ENCODE measurements around the gene LINC01488.

The LINC01488 gene

DNA sequence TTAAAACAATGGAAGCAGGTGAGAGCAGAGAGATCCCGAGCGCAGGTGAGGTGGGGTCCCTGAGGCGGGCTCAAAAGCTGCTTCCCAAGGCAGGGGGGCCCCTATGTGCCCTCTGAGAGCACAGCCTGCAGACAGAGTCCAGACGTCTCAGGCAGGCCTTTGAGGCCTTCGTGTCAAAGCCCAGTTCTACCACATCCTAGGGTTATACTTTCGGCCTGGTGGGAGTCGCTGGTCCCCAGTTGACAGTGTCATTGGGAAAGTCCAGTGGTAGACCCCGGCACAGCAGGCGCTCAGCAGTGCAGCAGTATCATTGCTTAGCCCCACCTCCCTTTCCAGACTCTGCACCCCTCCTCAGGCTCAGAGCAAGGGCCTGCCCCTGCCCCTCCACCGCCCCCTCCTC lies 9.1 kb downstream of the LINC01488 start:
- Histone ChIP-seq H3K4me3 (ENCODE audit: low read depth, low read length) (no peak overlapping the region), H3K9me3 (ENCODE audit: control insufficient read depth, insufficient read depth, low read depth, low read length) (no peaks in the 10 kb centered on the region), H3K36me3 (ENCODE audit: control insufficient read depth in 2 of 2, insufficient read depth in 1 of 2, low read length in 2 of 2) (no peaks in the 10 kb centered on the region), H3K27ac (ENCODE audit: extremely low read depth, low read depth, low read length) (no peak overlapping the region), H3K4me1 (ENCODE audit: control insufficient read depth, insufficient read depth, low read length) (no peaks in the 10 kb centered on the region)
- POLR2A ChIA-PET = no interaction called here
- CTCF ChIA-PET = no interaction called here
- TF ChIP-seq ZNF138 (tag by site-specific recombination; IDR thresholded peaks at IDR 0.05; ENCODE audit: borderline replicate concordance) (no peak), ZNF488 (tag by site-specific recombination; IDR thresholded peaks at IDR 0.05) (no peak), ZBTB8A (tag by site-specific recombination; IDR thresholded peaks at IDR 0.05) (no peak), ZNF404 (tag by site-specific recombination; IDR thresholded peaks at IDR 0.05) (no peak), ZNF426 (tag by site-specific recombination; IDR thresholded peaks at IDR 0.05) (no peak), ZNF24 (tag by site-specific recombination; IDR thresholded peaks at IDR 0.05) (no peak), ZNF701 (tag by site-specific recombination; IDR thresholded peaks at IDR 0.05) (no peak), ZNF341 (tag by site-specific recombination; IDR thresholded peaks at IDR 0.05; ENCODE audit: low read depth) (no peak), ZNF629 (tag by site-specific recombination; IDR thresholded peaks at IDR 0.05) (no peak), ZNF747 (tag by site-specific recombination; IDR thresholded peaks at IDR 0.05) (no peak), RBAK (tag by site-specific recombination; IDR thresholded peaks at IDR 0.05) (no peak), FEZF1 (tag by site-specific recombination; IDR thresholded peaks at IDR 0.05) (no peak), ZNF266 (tag by site-specific recombination; IDR thresholded peaks at IDR 0.05; ENCODE audit: low read depth) (no peak), ZNF280C (tag by site-specific recombination; IDR thresholded peaks at IDR 0.05) (no peak), ZNF248 (tag by site-specific recombination; IDR thresholded peaks at IDR 0.05) (no peak)

DNA sequence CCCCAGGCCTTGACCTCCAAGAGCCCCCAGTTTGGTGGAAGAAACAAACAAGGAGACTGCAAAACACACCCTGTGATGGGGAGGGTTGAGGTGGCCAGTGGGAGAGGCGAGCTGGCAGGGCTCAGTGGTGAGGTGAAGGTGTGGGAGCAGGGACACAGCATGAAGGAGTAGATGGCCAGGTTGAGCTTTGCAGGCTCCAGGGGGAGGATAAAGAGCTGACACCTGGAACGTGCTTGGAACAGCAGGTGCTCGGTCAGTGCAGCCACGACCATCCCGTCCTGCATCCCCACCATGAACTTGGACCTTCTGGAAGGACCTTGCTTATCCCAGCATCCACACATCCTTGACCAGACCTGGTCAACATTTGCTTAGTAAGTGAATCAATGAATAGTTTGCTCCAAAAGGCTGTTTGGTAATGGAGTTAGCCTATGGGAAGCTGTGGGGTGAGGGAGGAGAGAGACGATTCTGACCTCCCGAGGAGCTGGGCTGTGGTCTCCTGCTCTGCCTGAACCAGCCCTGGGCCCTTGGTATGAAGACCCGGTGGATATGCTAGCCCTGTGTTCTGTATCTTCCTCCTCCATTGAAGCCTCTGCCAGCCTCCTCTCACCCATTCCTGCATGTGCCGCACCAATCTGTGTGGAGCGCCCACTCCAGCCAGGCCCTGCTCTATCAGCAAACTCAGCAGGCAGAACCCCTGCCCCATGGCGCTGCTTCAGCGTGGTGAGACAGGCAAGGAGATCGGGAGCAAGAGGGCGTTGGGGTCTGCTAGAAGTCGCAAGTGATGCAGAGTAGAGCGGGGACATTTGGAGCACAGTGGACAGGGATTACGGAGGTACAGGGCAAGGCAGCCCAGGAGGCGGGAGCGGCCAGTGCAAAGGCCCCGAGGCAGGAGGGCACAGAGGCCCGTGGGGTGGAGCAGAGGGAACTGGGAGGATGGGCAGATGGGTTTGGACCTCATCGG lies 9.9 kb downstream of the LINC01488 start:
- ChIA-PET POLR2A (no interaction called here), CTCF (interaction anchor here (0.6 kb wide), 1 partner anchor 22 kb away, joined by 5 read pairs; no protein-coding TSS in a partner anchor)
- H3K36me3 ChIP-seq (ENCODE audit: control insufficient read depth in 2 of 2, insufficient read depth in 1 of 2, low read length in 2 of 2) = no peaks in the 10 kb centered on the region
- no peaks in the 10 kb centered on the region for H3K4me1 ChIP-seq (ENCODE audit: control insufficient read depth, insufficient read depth, low read length)
- H3K27ac ChIP-seq (ENCODE audit: extremely low read depth, low read depth, low read length) = no peak overlapping the region
- 0 out of 2 replicates have a peak, but pooled peaks have one; percentile 39 for TF ChIP-seq ZNF623 (tag by site-specific recombination; IDR thresholded peaks at IDR 0.05)
- no peak for TF ChIP-seq ZNF76 (tag by site-specific recombination; IDR thresholded peaks at IDR 0.05; ENCODE audit: borderline replicate concordance, low read depth)
- TF ChIP-seq ZSCAN23 (tag by site-specific recombination; IDR thresholded peaks at IDR 0.05) = no peak
- H3K9me3 ChIP-seq (ENCODE audit: control insufficient read depth, insufficient read depth, low read depth, low read length) = no peaks in the 10 kb centered on the region
- H3K4me3 ChIP-seq (ENCODE audit: low read depth, low read length) = no peak overlapping the region
